SHP77 treated with DMSO at 0.1 percent for 48 hours (cell line): ENCODE data around the gene EFCAB11.

Source experiments
- DNase-seq: peaks from one replicate; lab custom pipeline; 2025; lab: John Stamatoyannopoulos, UW

EFCAB11 gene

GRCh38 chr14:89956661-89957009 is 2.1 kb upstream of the EFCAB11 start:
- DNase-seq: no peak

- DNase-seq: peak; percentile 91
Measured at GRCh38 chr14:89955745-89956660, 1.5 kb upstream of the EFCAB11 start, which contains the start of gene TDP1. TSS of gene TDP1 (plus strand) at chr14:89955927. CDS start at chr14:89963115, 7,188 bp downstream.

- DNase-seq: peak; percentile 83
Measured at GRCh38 chr14:89955022-89955744, 653 bp upstream of the EFCAB11 start.

- DNase-seq: no peak
Measured at GRCh38 chr14:89953602-89954001, 928 bp downstream of the EFCAB11 start.

- DNase-seq: no peak
Measured at GRCh38 chr14:89952576-89952975, 2.0 kb downstream of the EFCAB11 start.

- DNase-seq: no peak
Measured at GRCh38 chr14:89947344-89947743, 7.2 kb downstream of the EFCAB11 start.

GRCh38 chr14:89941830-89942377 is 12.6 kb downstream of the EFCAB11 start:
- DNase-seq: no peak

- no peak for DNase-seq
Measured at GRCh38 chr14:89936654-89937185, 17.8 kb downstream of the EFCAB11 start.

- no peak for DNase-seq
Measured at GRCh38 chr14:89933002-89933401, 21.5 kb downstream of the EFCAB11 start.

- no peak for DNase-seq
Measured at GRCh38 chr14:89927186-89927865, 27.2 kb downstream of the EFCAB11 start.

- no peak for DNase-seq
Measured at GRCh38 chr14:89926694-89927093, 27.8 kb downstream of the EFCAB11 start.

- no peak for DNase-seq
Measured at GRCh38 chr14:89924268-89924667, 30.3 kb downstream of the EFCAB11 start.

- no peak for DNase-seq
Measured at GRCh38 chr14:89922031-89922907, 32.3 kb downstream of the EFCAB11 start.

GRCh38 chr14:89921346-89921745 is 33.2 kb downstream of the EFCAB11 start:
- DNase-seq: no peak

GRCh38 chr14:89920056-89920455 is 34.5 kb downstream of the EFCAB11 start:
- no peak for DNase-seq

- DNase-seq: no peak
Measured at GRCh38 chr14:89918721-89919120, 35.8 kb downstream of the EFCAB11 start.

- peak; percentile 42 for DNase-seq
Measured at GRCh38 chr14:89915114-89915878, 39.2 kb downstream of the EFCAB11 start.

GRCh38 chr14:89912667-89913211 is 41.8 kb downstream of the EFCAB11 start:
- no peak for DNase-seq

GRCh38 chr14:89912221-89912620 is 42.3 kb downstream of the EFCAB11 start:
- DNase-seq: no peak
